Progenitor cell of endocrine pancreas (in vitro differentiated cells): ENCODE results near the gene KAT8. TPM values are rescaled to one million over a fixed set of nuclear protein-coding genes. Genes with fewer than 3 reads are reported as not detected.

Source experiments
- DNase-seq: peaks from one replicate; pipeline ENCODE4 v3.0.0; 2021; ENCODE audit warnings: low spot score; ENCODE audit not compliant: unreplicated experiment
- H3K27ac Mint-ChIP-seq: 2 replicates; pipeline ENCODE4 v1.8.0; 2021; ENCODE audit warnings: mild to moderate bottlenecking, moderate library complexity, mixed read lengths
- H3K27me3 Mint-ChIP-seq: 2 replicates; pipeline ENCODE4 v1.8.0; 2021; ENCODE audit warnings: mixed read lengths
- H3K36me3 Mint-ChIP-seq: 2 replicates; pipeline ENCODE4 v1.8.0; 2022; ENCODE audit warnings: mixed read lengths; ENCODE audit not compliant: insufficient read depth
- H3K4me1 Mint-ChIP-seq: 2 replicates; pipeline ENCODE4 v1.8.0; 2021; ENCODE audit warnings: low read depth, mixed read lengths
- H3K4me3 Mint-ChIP-seq: 2 replicates; pipeline ENCODE4 v1.8.0; 2021; ENCODE audit warnings: low read depth, mild to moderate bottlenecking, moderate library complexity, mixed read lengths
- H3K9me3 Mint-ChIP-seq: 2 replicates; pipeline ENCODE4 v1.8.0; 2021; ENCODE audit warnings: low read depth, mixed read lengths
- total RNA-seq: library from RNA; stranded (reverse); gene quantifications from 2 replicates; pipeline ENCODE4 v1.2.1, GENCODE V29; 2021
- TF ChIP-seq, protein P1 (sequence below): fragments of 200-600 bp; sonication (generic); IDR thresholded peaks from one replicate; pipeline ENCODE4 v1.5.0; 2021; ENCODE audit warnings: antibody characterized with exemption, mild to moderate bottlenecking; ENCODE audit not compliant: unreplicated experiment

The KAT8 gene
- total RNA-seq, 1 donor from 2014 or later: 72.4 TPM

DNA sequence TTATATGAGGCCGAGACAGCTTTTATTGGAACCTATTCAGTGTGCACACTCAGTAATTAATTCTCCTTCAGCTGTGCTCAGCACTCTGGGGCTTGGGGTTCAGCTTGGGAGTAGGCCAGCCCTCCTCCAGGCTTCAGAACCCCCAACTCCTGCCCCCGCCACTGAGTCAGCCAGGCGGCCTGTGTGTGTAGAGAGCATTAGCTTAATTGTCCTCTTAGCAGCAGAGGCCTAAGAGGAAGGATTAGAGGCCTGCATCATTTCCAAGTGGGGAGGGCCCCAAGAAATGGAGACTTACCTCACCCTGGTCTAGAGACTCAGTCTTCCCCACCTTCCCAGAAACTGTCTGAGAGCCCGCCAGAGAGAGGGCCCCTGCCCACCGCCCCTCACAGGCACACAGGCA, 29.5 kb upstream of the KAT8 start:
- TF ChIP-seq, protein P1, sequence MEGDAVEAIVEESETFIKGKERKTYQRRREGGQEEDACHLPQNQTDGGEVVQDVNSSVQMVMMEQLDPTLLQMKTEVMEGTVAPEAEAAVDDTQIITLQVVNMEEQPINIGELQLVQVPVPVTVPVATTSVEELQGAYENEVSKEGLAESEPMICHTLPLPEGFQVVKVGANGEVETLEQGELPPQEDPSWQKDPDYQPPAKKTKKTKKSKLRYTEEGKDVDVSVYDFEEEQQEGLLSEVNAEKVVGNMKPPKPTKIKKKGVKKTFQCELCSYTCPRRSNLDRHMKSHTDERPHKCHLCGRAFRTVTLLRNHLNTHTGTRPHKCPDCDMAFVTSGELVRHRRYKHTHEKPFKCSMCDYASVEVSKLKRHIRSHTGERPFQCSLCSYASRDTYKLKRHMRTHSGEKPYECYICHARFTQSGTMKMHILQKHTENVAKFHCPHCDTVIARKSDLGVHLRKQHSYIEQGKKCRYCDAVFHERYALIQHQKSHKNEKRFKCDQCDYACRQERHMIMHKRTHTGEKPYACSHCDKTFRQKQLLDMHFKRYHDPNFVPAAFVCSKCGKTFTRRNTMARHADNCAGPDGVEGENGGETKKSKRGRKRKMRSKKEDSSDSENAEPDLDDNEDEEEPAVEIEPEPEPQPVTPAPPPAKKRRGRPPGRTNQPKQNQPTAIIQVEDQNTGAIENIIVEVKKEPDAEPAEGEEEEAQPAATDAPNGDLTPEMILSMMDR: no peak
- Mint-ChIP-seq H3K4me1 (no peaks in the 10 kb centered on the region), H3K4me3 (no peak overlapping the region), H3K27ac (no peak overlapping the region), H3K36me3 (no peaks in the 10 kb centered on the region), H3K27me3 (no peaks in the 10 kb centered on the region), H3K9me3 (no peaks in the 10 kb centered on the region)
- no peak for DNase-seq

DNA sequence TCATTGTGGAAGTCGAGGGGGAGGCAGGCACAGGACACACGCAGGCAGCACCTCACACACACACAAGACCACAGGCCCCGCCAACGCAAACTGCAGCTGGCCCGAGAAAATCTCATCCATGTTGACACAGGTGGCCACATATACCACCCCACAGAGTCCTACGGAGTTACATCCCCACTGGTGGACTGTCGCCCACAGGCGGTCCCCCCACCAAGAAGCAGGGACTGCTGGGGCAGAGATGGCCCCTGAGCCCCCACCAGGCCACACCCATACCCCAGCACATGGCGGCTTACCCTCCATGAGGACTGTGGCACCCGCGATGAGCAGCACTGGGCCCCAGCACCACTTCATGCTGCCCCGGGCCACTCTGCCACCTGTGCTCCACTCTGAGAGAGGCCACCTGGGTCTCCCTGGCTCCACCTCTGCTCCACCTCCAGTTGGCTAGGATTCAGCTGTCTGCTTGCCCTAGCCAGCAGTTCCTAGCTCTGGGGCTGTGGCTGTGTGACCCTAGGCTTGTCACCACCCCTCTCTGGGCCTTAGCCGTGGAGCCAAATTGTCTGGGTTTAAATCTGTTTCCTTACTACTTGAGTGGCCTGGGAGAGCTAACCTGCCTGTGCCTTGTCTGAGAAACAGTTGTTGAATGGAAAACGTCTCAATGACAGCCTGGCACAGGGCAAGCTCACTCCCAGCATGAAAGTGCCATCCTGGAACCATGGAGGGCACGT, 28.8 kb upstream of the KAT8 start, which contains the start of gene PRSS53:
Gene PRSS53 (minus strand): TSS at position 485 of the 725 bp plus-strand sequence. CDS start 134 bp downstream, at position 351.
- no peaks in the 10 kb centered on the region for H3K9me3 Mint-ChIP-seq
- H3K27ac Mint-ChIP-seq: no peak within 1 kb of the TSS
- H3K27me3 Mint-ChIP-seq: no peaks in the 10 kb centered on the region
- H3K4me3 Mint-ChIP-seq: no peak within 1 kb of the TSS
- peaks cover 2% of the 10 kb centered on the region for H3K4me1 Mint-ChIP-seq
- H3K36me3 Mint-ChIP-seq: no peaks in the 10 kb centered on the region
- DNase-seq: no peak
- TF ChIP-seq, protein P1: no peak

DNA sequence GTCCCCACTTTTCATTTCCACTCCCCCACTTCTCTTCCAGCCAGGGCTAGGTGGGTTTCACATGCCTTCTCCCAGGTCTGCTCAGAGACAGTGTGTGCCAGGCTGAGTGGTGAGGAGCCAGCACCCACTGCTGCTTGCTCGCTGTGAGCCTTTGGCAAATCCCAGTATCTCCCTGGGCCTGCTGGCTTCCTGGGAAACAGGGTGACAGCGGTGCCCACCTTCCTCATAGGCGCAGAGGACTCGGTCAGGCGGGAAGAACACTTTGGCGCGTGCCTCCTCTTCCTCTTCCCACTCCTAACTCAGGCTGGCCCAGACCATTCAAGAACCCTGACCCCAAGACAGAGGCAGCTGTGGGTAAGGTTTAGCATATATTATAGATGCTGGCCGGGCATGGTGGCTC, 28.3 kb upstream of the KAT8 start:
- no peaks in the 10 kb centered on the region for H3K9me3 Mint-ChIP-seq
- no peak overlapping the region for H3K27ac Mint-ChIP-seq
- no peaks in the 10 kb centered on the region for H3K36me3 Mint-ChIP-seq
- DNase-seq: no peak
- TF ChIP-seq, protein P1: no peak
- no peak overlapping the region for H3K4me3 Mint-ChIP-seq
- peaks cover 7% of the 10 kb centered on the region for H3K4me1 Mint-ChIP-seq
- no peaks in the 10 kb centered on the region for H3K27me3 Mint-ChIP-seq

DNA sequence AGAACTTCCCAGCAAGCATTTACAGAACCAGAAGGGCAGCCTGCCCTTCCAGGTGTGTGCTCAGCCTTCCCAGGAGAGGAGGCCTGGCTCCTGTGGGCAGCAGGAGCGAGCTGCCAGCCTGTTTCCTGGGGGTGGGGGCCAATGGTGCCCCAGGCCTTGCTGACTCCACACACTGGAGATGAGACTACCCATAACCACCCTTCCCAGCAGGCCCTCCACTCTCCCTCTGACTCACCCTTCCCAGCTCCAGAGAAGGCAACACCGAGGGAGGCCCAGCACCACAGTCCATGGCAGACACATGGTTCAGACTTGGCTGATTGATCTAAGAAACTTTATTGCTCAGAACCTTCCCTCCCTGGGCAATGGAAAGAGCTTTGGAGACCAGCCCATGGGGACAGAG, 26.9 kb upstream of the KAT8 start:
- Mint-ChIP-seq H3K27me3 (no peaks in the 10 kb centered on the region), H3K27ac (no peak overlapping the region), H3K36me3 (no peaks in the 10 kb centered on the region), H3K4me1 (peaks cover 8% of the 10 kb centered on the region), H3K4me3 (no peak overlapping the region), H3K9me3 (no peaks in the 10 kb centered on the region)
- no peak for DNase-seq
- TF ChIP-seq, protein P1: no peak

DNA sequence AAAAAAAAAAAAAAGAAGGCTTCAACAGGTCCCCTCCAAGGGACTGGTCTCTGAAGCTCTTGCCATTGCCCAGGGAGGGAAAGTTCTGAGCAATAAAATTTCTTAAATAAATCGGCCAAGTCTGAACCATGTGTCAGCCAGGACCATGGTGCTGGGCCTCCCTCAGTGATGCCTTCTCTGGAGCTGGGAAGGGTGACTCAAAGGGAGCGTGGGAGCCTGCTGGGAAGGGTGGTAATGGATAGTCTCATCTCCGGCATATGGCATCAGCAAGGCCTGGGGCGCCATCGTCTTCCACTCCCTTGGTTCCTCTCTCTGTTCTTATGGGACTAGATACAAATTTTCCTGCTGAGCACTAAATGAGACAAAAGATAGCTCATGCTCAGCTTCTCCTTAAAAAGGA, 25.1 kb upstream of the KAT8 start:
- H3K27ac Mint-ChIP-seq: no peak overlapping the region
- peak overlapping the region; percentile 50 for H3K4me3 Mint-ChIP-seq
- TF ChIP-seq, protein P1: no peak
- no peaks in the 10 kb centered on the region for H3K9me3 Mint-ChIP-seq
- peaks cover 9% of the 10 kb centered on the region for H3K4me1 Mint-ChIP-seq
- no peaks in the 10 kb centered on the region for H3K36me3 Mint-ChIP-seq
- no peak for DNase-seq
- no peaks in the 10 kb centered on the region for H3K27me3 Mint-ChIP-seq
